Astrocyte of the hippocampus (primary cell): Measurements from ENCODE around the gene GNPTAB.
A peak's percentile ranks its signal among the peaks of the same experiment; 100 is the strongest.

Experiments
- DNase-seq: peaks from one replicate; pipeline ENCODE4 v3.0.0; 2011; ENCODE audit warnings: low read depth, low spot score

The GNPTAB gene

DNA sequence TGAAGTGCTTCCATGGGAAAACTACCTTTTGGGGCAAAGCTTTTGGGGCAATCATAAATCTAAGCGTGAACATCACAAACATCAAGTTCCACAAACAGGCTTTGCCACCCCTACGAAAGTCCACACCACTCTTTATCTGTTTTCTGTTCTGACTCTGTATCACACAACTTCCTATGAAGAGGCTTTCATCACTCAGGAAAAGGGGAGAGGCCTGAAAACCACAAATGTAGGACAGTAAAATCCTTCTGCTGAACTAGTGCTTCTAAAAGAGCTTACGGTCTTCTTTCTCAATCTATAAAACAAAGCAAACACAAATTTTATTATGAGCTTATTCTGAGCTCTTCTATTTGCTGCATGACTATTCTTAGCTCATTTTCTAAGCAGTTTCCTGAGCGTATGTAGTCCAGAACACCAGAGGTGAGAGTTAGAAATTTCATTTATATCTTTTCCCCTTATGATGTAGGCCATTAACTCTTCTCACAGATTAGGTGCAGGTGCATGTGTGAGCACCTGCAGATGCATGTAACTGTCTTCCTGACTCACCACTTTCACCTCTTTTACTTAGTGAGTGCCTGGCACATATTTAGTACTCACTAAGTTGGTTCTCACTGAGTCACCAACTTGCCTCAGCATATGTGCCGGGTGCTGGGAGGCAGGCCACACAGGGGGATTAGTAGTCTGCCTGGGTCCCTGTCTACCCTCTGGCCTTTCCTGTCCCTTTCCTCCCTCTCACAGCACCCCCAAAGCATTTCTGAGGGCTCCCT lies 58.6 kb downstream of the GNPTAB start:
- no peak for DNase-seq

GRCh38 chr12:101769865-101770264 lies 60.9 kb downstream of the GNPTAB start:
- DNase-seq, result no peak

GRCh38 chr12:101768781-101769180 lies 62.0 kb downstream of the GNPTAB start:
- no peak for DNase-seq

DNA sequence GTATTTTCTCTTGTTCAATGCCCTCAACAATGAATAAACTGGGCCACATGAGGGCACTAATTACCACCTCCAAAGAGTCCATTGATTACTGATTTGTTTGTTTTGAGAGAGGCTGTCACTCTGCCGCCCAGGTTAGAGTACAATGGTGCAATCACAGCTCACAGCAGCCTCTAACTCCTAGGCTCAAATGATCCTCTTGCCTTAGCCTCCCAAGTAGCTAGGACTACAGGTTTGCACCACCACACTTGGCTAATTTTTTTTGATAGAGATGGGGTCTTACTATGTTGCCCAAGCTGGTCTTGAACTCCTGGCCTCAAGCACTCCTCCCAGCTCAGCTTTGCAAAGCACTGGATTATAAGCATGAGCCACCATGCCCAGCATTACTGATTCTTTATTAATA lies 63.2 kb downstream of the GNPTAB start:
- DNase-seq, result no peak

DNA sequence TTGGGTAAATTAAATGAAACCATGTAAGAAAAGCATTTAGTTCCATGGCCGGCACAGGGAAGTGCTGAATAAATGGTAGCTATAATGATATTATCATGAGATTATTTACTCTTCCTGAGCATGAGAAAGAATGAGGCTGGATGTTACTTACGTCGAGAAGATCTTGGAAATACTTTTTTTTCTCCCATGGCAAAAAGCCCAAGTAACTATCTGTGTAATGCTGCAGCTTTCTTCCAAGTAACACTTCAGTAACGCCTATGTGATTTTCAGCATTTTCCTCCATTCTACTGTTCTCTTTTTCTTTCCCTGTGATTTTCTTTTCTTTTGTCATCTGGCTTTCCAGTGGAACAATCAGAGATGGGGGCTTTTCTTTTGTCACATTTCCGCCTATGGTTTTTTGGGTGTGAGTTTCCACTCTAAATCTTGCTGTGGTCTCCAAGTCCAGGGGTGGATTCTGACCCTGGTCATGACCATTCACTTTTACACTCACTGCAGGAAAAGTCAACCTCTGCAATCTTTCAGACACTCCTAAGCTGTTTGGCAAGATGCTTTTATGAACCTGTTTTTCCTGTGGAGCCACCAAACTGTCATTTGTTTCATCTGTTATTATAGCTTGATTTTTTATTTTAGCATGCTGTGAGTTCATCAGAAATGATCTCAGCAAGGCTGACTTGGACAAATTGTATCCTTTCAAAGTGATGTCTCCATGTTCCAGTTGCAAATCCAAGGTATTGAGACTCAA lies 66.5 kb downstream of the GNPTAB start:
- DNase-seq, result no peak

DNA sequence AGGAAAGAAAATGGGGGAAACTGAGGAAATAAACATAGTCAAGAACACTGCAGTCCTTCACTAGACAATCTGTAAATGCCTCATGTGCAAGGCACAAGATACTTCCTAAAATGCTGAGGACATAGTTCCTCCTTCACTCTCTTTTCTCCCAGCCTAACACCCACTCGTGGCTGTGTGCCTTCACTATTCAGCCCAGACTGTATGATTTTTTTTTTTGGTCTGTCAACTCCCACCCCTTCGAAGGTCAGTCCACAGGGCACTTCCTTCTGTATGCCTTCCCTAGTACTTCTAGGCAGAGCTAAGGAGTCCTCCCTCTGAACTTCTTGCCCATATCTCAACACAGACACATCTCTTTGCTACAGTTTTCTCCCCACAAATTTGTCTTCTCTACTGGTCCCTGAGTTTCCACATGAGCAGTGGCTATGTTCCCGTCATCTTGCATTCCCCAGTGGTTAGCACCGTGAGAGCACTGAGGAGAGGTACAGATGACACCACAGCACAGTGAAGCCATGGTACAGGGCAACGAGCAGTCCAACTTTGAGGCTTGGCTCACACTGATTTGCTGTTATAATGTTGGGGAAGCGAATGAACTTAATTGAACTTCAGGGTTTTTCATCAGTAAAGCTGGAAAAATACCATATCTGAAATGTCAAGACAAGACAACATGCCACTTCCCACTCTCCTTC lies 67.4 kb downstream of the GNPTAB start:
- no peak for DNase-seq

DNA sequence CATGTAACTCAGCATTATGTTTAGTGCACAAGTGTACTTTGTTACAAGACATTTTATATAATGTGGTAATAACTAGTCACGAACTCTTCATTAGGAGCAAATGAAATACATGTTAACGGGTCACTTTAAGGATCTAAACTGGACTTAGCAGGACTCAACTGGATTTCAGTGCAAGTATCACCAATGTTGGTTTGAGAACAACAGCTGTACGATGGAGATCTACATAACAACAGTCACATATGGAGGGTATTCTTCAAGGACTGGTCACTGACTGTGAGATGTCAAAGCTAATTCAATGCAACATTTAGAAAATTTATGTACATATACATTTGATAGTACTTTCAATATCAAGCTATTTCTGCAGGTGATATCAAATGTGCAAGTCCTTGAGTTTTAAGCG lies 69.0 kb downstream of the GNPTAB start:
- DNase-seq, result no peak

- no peak for DNase-seq
Observed at GRCh38 chr12:101761350-101761749, 69.4 kb downstream of the GNPTAB start.

DNA sequence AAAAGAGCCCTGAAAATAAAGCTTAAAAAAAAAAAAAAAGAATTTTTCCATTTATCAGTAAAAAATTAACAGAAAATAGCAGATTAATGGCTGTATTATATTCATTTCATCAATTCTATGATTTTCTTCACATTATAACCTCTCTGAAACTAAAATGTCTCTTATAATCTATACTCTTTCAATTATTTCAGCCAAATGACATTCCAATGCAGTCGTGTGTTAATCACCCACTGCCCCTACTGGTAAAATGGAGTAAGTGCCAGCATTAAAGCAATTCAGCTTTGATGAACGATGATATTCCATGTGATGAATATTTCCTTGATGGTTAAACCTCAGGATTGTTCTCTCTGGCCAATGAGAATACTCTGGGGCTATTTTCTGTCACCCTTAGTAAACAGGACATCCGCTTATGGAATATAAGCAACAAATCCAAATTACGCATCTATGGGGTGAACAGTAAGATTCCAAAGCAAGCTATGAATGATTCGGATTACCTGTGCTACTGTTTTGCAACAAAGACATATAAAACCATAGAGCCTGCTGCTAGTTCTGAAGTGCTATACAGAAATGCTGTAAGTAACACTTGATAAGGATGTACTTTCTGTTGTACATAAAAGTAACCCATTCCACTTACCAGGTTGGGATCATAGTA lies 71.2 kb downstream of the GNPTAB start:
- peak; percentile 49 for DNase-seq

- no peak for DNase-seq
Observed at GRCh38 chr12:101750152-101750551, 80.6 kb downstream of the GNPTAB start.

DNA sequence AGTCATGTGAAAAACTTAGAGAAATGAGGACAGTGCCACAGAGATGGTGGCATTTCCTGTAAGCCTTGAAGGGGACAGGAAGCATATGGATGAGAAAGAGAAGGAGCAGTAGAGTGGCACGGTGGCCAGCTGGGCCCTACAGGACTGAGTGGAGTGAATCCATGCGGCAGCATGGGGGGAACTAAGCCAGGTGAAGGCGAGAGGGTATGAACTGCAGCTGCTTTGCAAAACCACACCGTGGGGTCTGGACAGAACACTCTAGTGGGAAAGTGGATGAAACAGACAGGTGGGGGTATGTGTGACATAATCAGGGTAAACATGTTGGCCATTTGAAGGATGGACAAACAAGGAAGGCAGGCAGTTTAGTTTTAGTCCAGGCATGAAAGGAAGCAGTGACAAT lies 81.1 kb downstream of the GNPTAB start:
- no peak for DNase-seq

GRCh38 chr12:101748907-101749306 lies 81.9 kb downstream of the GNPTAB start:
- no peak for DNase-seq

GRCh38 chr12:101747697-101748096 lies 83.1 kb downstream of the GNPTAB start:
- no peak for DNase-seq

DNA sequence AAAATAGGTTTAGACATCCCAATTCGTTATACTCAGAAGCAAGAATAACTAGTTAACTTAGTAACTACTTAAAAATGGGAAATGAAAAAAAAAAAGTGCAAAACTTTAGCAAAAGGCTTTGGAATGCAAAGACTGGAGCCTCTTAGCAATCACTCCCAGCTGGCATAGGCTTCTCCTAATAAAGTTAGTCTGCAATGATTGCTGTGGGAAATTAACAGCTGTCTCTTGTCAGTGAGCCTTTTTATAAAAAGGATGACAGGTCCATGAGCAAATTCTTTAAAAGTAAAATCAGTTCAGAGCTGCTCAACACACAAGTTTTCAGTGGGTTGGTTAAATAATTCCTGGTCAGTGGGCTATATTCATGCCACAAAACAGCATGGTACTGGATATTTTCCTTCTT lies 84.1 kb downstream of the GNPTAB start:
- no peak for DNase-seq

GRCh38 chr12:101746196-101746595 lies 84.6 kb downstream of the GNPTAB start:
- DNase-seq, result no peak

DNA sequence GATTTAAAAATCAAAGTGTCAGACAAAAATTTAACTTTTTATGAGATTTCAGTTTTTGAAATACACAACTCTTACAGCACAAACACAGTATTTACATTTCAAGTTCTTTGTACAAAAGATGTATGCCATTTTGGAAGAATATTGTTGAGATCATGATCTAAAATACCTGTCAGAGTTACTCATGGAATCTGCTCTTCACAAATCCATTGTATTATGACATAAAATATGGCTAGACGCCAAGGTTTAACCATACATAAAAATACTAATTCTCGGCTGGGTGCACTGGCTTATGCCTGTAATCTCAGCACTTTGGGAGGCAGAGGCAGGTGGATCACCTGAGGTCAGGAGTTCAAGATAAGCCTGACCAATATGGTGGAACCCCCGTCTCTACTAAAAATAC lies 85.3 kb downstream of the GNPTAB start:
- no peak for DNase-seq

DNA sequence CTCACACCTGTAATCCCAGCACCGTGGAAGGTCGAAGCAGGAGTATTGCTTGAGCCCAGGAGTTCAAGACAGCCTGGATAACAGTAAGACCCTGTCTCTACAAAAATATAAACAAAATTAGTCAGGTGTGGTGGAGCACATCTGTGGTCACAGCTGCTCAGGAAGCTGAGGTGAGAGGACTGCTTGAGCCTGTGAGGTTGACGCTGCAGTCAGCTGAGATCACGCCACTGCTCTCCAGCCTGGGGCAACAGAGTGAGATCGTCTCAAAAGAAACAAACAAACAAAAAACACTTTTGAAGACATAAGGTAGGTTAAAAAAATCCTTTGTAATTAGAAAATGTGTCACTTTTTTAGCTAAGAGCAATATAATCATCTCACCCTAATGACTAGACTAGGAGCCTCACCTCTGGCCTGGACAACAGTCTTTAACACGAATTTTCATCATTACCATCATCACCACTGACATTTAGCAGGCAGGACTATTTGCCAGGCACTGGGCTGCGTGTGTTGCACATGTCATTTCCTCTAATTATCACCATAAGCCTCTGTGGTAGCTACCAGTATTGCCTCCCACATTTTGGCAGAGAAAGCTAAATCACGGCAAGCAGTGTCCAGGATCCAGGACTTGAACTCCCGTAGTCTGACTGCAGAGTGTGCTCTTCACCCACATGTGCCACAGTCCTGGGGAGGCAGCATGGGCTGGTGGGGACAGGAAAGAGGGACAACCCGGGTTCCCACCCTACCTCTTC lies 86.9 kb downstream of the GNPTAB start:
- no peak for DNase-seq

DNA sequence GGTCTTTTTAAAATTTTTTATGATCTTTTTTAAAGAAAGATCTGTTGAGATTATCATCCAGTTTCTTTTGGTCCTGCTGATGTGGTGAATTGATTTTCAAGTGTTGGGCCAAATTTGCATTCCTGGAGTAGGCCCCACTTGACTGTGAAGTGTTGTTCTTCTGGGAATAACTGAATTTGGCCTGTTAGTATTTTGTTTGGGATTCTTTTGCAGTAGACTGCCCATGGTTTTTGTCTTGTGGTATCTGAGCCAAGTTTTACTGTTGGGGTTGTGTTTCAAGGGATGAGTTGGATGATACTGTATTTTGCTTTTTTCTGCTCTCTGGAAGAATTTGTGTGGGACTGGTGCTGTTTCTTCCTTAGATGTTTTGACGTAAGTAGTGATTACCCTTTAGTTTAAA lies 87.5 kb downstream of the GNPTAB start:
- DNase-seq, result peak; percentile 27

- DNase-seq, result no peak
Observed at GRCh38 chr12:101740980-101741379, 89.8 kb downstream of the GNPTAB start.

GRCh38 chr12:101740566-101740965 lies 90.2 kb downstream of the GNPTAB start:
- no peak for DNase-seq

GRCh38 chr12:101738920-101739665 lies 91.7 kb downstream of the GNPTAB start, which contains the start of gene SYCP3:
Gene SYCP3, minus strand, starts transcription at chr12:101739462. Its CDS starts 1,527 bp downstream, at chr12:101737935.
- no peak for DNase-seq
